WTC11 (cell line): ENCODE data around the gene FCHSD2. TPM values are rescaled to one million over a fixed set of nuclear protein-coding genes. Genes with fewer than 3 reads are reported as not detected.

Experiments
- ATAC-seq: fragments of 200-7000 bp; cut with Tn5 transposase; 2 replicates; pipeline ENCODE4 v1.10.0; 2021; ENCODE audit warnings: mild to moderate bottlenecking, moderate library complexity
- CTCF ChIA-PET: fragments of 300-600 bp; sonication (Branson Sonifier 250); formaldehyde crosslinking; loops from one replicate; lab custom pipeline; 2021; ENCODE audit warnings: antibody characterized with exemption; lab: Charles Lee
- POLR2A ChIA-PET: fragments of 350-600 bp; sonication (Branson Sonifier 250); formaldehyde crosslinking; loops from one replicate; lab custom pipeline; 2021; ENCODE audit warnings: antibody characterized with exemption; lab: Charles Lee
- DNase-seq: peaks from one replicate; pipeline ENCODE4 v3.0.0; 2021; ENCODE audit warnings: low spot score
- H3K27ac Mint-ChIP-seq: 2 replicates; pipeline ENCODE4 v1.8.0; 2021; ENCODE audit warnings: mixed read lengths
- H3K27me3 Mint-ChIP-seq: 2 replicates; pipeline ENCODE4 v1.8.0; 2021; ENCODE audit warnings: low read depth, mild to moderate bottlenecking, moderate library complexity, mixed read lengths
- H3K36me3 Mint-ChIP-seq: 2 replicates; pipeline ENCODE4 v1.8.0; 2021; ENCODE audit warnings: mixed read lengths
- H3K4me1 Mint-ChIP-seq: 2 replicates; pipeline ENCODE4 v1.8.0; 2022; ENCODE audit warnings: mixed read lengths
- H3K4me3 Mint-ChIP-seq: 2 replicates; pipeline ENCODE4 v1.8.0; 2021; ENCODE audit warnings: mild to moderate bottlenecking, moderate library complexity, mixed read lengths
- H3K9me3 Mint-ChIP-seq: 2 replicates; pipeline ENCODE4 v1.8.0; 2021; ENCODE audit warnings: mixed read lengths
- ATF1 ChIP-seq: sonication (generic); formaldehyde crosslinking; IDR thresholded peaks from 2 replicates; pipeline ENCODE4 v1.8.1; 2023; ENCODE audit warnings: mild to moderate bottlenecking, moderate library complexity, missing genetic modification reagents
- CREM ChIP-seq: sonication (generic); formaldehyde crosslinking; IDR thresholded peaks from 2 replicates; pipeline ENCODE4 v1.8.1; 2022; ENCODE audit warnings: mild to moderate bottlenecking, missing genetic modification reagents, moderate library complexity
- ELF4 ChIP-seq: sonication (generic); formaldehyde crosslinking; IDR thresholded peaks from 2 replicates; pipeline ENCODE4 v1.8.1; 2022; ENCODE audit warnings: low read depth, mild to moderate bottlenecking, moderate library complexity, missing genetic modification reagents
- ERG ChIP-seq: fragments of 250-450 bp; sonication (Bioruptor Pico); IDR thresholded peaks from 2 replicates; pipeline ENCODE4 v1.8.0; 2021; ENCODE audit warnings: mild to moderate bottlenecking
- FOXP1 ChIP-seq: sonication (generic); formaldehyde crosslinking; IDR thresholded peaks from 2 replicates; pipeline ENCODE4 v1.8.0; 2022; ENCODE audit warnings: missing genetic modification reagents, mild to moderate bottlenecking, moderate library complexity, borderline replicate concordance
- IRF1 ChIP-seq: sonication (generic); formaldehyde crosslinking; IDR thresholded peaks from 2 replicates; pipeline ENCODE4 v1.8.0; 2023; ENCODE audit warnings: missing genetic modification reagents
- MXD4 ChIP-seq: fragments of 250-450 bp; sonication (Bioruptor Pico); IDR thresholded peaks from 2 replicates; pipeline ENCODE4 v1.8.0; 2021; ENCODE audit warnings: mild to moderate bottlenecking, moderate library complexity, borderline replicate concordance
- NR1H2 ChIP-seq: sonication (generic); formaldehyde crosslinking; IDR thresholded peaks from 2 replicates; pipeline ENCODE4 v1.9.0; 2021; ENCODE audit warnings: mild to moderate bottlenecking, moderate library complexity, missing genetic modification reagents
- NR2C2 ChIP-seq: sonication (generic); formaldehyde crosslinking; IDR thresholded peaks from 2 replicates; pipeline ENCODE4 v1.8.0; 2022; ENCODE audit warnings: mild to moderate bottlenecking, missing genetic modification reagents
- PREB ChIP-seq: sonication (generic); formaldehyde crosslinking; IDR thresholded peaks from 2 replicates; pipeline ENCODE4 v1.8.1; 2022; ENCODE audit warnings: mild to moderate bottlenecking, missing genetic modification reagents, moderate library complexity, borderline replicate concordance
- PRRX2 ChIP-seq: fragments of 250-450 bp; sonication (Bioruptor Pico); IDR thresholded peaks from 2 replicates; pipeline ENCODE4 v1.8.0; 2021; ENCODE audit warnings: mild to moderate bottlenecking
- RORB ChIP-seq: fragments of 250-450 bp; sonication (Bioruptor Pico); IDR thresholded peaks from 2 replicates; pipeline ENCODE4 v1.9.0; 2021; ENCODE audit warnings: mild to moderate bottlenecking
- SMAD3 ChIP-seq: sonication (generic); formaldehyde crosslinking; IDR thresholded peaks from 2 replicates; pipeline ENCODE4 v1.8.0; 2022; ENCODE audit warnings: missing genetic modification reagents, mild to moderate bottlenecking, borderline replicate concordance
- SP1 ChIP-seq: sonication (generic); formaldehyde crosslinking; conservative IDR thresholded peaks from 2 replicates; pipeline ENCODE4 v1.8.1; 2022; ENCODE audit warnings: missing genetic modification reagents
- TEAD4 ChIP-seq: sonication (generic); formaldehyde crosslinking; IDR thresholded peaks from 2 replicates; pipeline ENCODE4 v1.8.0; 2022; ENCODE audit warnings: mild to moderate bottlenecking, missing genetic modification reagents
- ZNF232 ChIP-seq: sonication (generic); formaldehyde crosslinking; IDR thresholded peaks from 2 replicates; pipeline ENCODE4 v1.8.0; 2022; ENCODE audit warnings: mild to moderate bottlenecking, missing genetic modification reagents
- ZNF317 ChIP-seq: sonication (generic); formaldehyde crosslinking; IDR thresholded peaks from 2 replicates; pipeline ENCODE4 v1.8.1; 2023; ENCODE audit warnings: low read depth, mild to moderate bottlenecking, moderate library complexity, missing genetic modification reagents, borderline replicate concordance
- ZNF396 ChIP-seq: fragments of 250-450 bp; sonication (Bioruptor Pico); IDR thresholded peaks from 2 replicates; pipeline ENCODE4 v1.8.0; 2021; ENCODE audit warnings: mild to moderate bottlenecking, moderate library complexity, borderline replicate concordance
- ZNF416 ChIP-seq: fragments of 250-450 bp; sonication (Bioruptor Pico); IDR thresholded peaks from 2 replicates; pipeline ENCODE4 v1.9.0; 2021; ENCODE audit warnings: mild to moderate bottlenecking, inconsistent platforms
- total RNA-seq: library from RNA; stranded (reverse); gene quantifications from 3 replicates; pipeline ENCODE4 v1.2.3, GENCODE V29; 2021
- TF ChIP-seq, protein P1 (sequence below): sonication (generic); formaldehyde crosslinking; IDR thresholded peaks from 2 replicates; pipeline ENCODE4 v1.8.1; 2022; ENCODE audit warnings: low read depth, mild to moderate bottlenecking, moderate library complexity, missing genetic modification reagents, borderline replicate concordance
- TF ChIP-seq, protein P2 (sequence below): fragments of 200-600 bp; IDR thresholded peaks from 2 replicates; pipeline ENCODE4 v1.8.0; 2022; ENCODE audit warnings: antibody characterized with exemption
- TF ChIP-seq, protein P3 (sequence below): sonication (generic); formaldehyde crosslinking; IDR thresholded peaks from 2 replicates; pipeline ENCODE4 v1.8.1; 2022; ENCODE audit warnings: mild to moderate bottlenecking, moderate library complexity, missing genetic modification reagents
- TF ChIP-seq, protein P4 (sequence below): sonication (generic); formaldehyde crosslinking; IDR thresholded peaks from 2 replicates; pipeline ENCODE4 v1.8.1; 2023; ENCODE audit warnings: mild to moderate bottlenecking, missing genetic modification reagents, moderate library complexity
- TF ChIP-seq, protein P5 (sequence below): sonication (generic); formaldehyde crosslinking; IDR thresholded peaks from 2 replicates; pipeline ENCODE4 v1.8.0; 2023; ENCODE audit warnings: missing genetic modification reagents, mild to moderate bottlenecking, borderline replicate concordance

FCHSD2 gene
- total RNA-seq, 1 experiment from 2014 or later, result 10.1 TPM

- TF ChIP-seq, protein P1, sequence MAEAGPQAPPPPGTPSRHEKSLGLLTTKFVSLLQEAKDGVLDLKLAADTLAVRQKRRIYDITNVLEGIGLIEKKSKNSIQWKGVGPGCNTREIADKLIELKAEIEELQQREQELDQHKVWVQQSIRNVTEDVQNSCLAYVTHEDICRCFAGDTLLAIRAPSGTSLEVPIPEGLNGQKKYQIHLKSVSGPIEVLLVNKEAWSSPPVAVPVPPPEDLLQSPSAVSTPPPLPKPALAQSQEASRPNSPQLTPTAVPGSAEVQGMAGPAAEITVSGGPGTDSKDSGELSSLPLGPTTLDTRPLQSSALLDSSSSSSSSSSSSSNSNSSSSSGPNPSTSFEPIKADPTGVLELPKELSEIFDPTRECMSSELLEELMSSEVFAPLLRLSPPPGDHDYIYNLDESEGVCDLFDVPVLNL, result no peak
- TF ChIP-seq CREM (CRISPR knock-in tag) (no peak), ZNF317 (CRISPR knock-in tag) (no peak), RORB (no peak), SP1 (CRISPR knock-in tag) (no peak), ATF1 (CRISPR knock-in tag) (no peak), ZNF396 (CRISPR knock-in tag) (no peak)
- TF ChIP-seq, protein P2, sequence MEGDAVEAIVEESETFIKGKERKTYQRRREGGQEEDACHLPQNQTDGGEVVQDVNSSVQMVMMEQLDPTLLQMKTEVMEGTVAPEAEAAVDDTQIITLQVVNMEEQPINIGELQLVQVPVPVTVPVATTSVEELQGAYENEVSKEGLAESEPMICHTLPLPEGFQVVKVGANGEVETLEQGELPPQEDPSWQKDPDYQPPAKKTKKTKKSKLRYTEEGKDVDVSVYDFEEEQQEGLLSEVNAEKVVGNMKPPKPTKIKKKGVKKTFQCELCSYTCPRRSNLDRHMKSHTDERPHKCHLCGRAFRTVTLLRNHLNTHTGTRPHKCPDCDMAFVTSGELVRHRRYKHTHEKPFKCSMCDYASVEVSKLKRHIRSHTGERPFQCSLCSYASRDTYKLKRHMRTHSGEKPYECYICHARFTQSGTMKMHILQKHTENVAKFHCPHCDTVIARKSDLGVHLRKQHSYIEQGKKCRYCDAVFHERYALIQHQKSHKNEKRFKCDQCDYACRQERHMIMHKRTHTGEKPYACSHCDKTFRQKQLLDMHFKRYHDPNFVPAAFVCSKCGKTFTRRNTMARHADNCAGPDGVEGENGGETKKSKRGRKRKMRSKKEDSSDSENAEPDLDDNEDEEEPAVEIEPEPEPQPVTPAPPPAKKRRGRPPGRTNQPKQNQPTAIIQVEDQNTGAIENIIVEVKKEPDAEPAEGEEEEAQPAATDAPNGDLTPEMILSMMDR, result no peak
Measured at GRCh38 chr11:73126804-73127480, 15.2 kb downstream of the FCHSD2 start (continued).

DNA sequence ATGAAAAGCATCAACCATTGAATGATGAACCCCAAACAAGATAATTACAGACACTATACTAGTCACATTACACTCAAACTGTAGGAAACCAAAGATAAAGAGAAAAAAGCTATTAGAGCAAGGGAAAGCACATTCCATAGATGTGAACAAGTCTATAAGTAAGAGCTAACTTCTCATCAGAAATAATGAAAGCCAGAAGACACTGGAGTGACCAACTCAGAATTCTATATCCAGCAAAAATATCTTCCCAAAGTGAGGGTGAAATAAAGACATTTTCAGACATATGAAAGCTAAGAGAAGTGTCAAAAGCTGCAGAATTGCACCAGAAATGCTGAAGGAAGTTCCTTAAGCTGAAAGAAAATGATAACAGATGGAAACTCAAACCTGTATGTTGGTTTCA is 17.3 kb downstream of the FCHSD2 start:
- H3K27me3 Mint-ChIP-seq, result no peaks in the 10 kb centered on the region
- H3K4me1 Mint-ChIP-seq, result 0 out of 2 replicates have a peak, but pooled peaks cover 6% of the 10 kb centered on the region
- DNase-seq (no peak), ATAC-seq (no peak)
- no peak overlapping the region for H3K4me3 Mint-ChIP-seq
- peaks cover 3% of the 10 kb centered on the region; the same call in 1 of the 2 replicates for H3K36me3 Mint-ChIP-seq
- POLR2A ChIA-PET, result no interaction called here
- H3K9me3 Mint-ChIP-seq, result peaks cover 11% of the 10 kb centered on the region; the same call in 1 of the 2 replicates
- no peak overlapping the region; the same call in 1 of the 2 replicates for H3K27ac Mint-ChIP-seq
- CTCF ChIA-PET, result interaction anchor here (2.6 kb wide), 1 partner anchor 18 kb away, joined by 13 read pairs; the partner anchor contains the start of gene FCHSD2
- TF ChIP-seq NR2C2 (CRISPR knock-in tag) (no peak), IRF1 (CRISPR knock-in tag) (no peak), SMAD3 (CRISPR knock-in tag) (no peak), ERG (no peak), ELF4 (CRISPR knock-in tag) (no peak), PREB (CRISPR knock-in tag) (no peak), RORB (no peak), TEAD4 (no peak), PRRX2 (no peak), FOXP1 (CRISPR knock-in tag) (no peak), MXD4 (CRISPR knock-in tag) (no peak), ZNF232 (CRISPR knock-in tag) (no peak), ZNF416 (no peak), NR1H2 (no peak)
- TF ChIP-seq, protein P3, sequence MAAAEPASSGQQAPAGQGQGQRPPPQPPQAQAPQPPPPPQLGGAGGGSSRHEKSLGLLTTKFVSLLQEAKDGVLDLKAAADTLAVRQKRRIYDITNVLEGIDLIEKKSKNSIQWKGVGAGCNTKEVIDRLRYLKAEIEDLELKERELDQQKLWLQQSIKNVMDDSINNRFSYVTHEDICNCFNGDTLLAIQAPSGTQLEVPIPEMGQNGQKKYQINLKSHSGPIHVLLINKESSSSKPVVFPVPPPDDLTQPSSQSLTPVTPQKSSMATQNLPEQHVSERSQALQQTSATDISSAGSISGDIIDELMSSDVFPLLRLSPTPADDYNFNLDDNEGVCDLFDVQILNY, result no peak
- TF ChIP-seq, protein P4, sequence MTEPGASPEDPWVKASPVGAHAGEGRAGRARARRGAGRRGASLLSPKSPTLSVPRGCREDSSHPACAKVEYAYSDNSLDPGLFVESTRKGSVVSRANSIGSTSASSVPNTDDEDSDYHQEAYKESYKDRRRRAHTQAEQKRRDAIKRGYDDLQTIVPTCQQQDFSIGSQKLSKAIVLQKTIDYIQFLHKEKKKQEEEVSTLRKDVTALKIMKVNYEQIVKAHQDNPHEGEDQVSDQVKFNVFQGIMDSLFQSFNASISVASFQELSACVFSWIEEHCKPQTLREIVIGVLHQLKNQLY, result no peak
- TF ChIP-seq, protein P5, sequence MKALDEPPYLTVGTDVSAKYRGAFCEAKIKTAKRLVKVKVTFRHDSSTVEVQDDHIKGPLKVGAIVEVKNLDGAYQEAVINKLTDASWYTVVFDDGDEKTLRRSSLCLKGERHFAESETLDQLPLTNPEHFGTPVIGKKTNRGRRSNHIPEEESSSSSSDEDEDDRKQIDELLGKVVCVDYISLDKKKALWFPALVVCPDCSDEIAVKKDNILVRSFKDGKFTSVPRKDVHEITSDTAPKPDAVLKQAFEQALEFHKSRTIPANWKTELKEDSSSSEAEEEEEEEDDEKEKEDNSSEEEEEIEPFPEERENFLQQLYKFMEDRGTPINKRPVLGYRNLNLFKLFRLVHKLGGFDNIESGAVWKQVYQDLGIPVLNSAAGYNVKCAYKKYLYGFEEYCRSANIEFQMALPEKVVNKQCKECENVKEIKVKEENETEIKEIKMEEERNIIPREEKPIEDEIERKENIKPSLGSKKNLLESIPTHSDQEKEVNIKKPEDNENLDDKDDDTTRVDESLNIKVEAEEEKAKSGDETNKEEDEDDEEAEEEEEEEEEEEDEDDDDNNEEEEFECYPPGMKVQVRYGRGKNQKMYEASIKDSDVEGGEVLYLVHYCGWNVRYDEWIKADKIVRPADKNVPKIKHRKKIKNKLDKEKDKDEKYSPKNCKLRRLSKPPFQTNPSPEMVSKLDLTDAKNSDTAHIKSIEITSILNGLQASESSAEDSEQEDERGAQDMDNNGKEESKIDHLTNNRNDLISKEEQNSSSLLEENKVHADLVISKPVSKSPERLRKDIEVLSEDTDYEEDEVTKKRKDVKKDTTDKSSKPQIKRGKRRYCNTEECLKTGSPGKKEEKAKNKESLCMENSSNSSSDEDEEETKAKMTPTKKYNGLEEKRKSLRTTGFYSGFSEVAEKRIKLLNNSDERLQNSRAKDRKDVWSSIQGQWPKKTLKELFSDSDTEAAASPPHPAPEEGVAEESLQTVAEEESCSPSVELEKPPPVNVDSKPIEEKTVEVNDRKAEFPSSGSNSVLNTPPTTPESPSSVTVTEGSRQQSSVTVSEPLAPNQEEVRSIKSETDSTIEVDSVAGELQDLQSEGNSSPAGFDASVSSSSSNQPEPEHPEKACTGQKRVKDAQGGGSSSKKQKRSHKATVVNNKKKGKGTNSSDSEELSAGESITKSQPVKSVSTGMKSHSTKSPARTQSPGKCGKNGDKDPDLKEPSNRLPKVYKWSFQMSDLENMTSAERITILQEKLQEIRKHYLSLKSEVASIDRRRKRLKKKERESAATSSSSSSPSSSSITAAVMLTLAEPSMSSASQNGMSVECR, result no peak
